DOHH2 (cell line): Measurements from ENCODE around the gene TPTE.
"Not testable (repeated sequence)": the region's sequence is repeated elsewhere in the genome, so short reads cannot be mapped to it uniquely, and the experiment has no call there.

Experiments
- CTCF ChIP-seq: fragments of 200-600 bp; sonication (generic); IDR thresholded peaks from one replicate; pipeline ENCODE4 v1.5.1; 2014; ENCODE audit warnings: antibody characterized with exemption, mild to moderate bottlenecking, low read depth, low read length; ENCODE audit not compliant: poor library complexity, severe bottlenecking
- EZH2phosphoT487 ChIP-seq: fragments of 200-600 bp; sonication (generic); IDR thresholded peaks from 2 replicates; pipeline ENCODE4 v1.6.1; 2017; ENCODE audit warnings: borderline replicate concordance, mild to moderate bottlenecking, antibody characterized with exemption, low read length, moderate library complexity, mixed read lengths

GRCh38 chr21:10490453-10490852, 30.9 kb upstream of the TPTE start:
- TF ChIP-seq CTCF, EZH2phosphoT487: not testable (repeated sequence)
